Epithelial cell of proximal tubule (primary cell): ENCODE data around the gene ABLIM2. TPM values are rescaled to one million over a fixed set of nuclear protein-coding genes. Genes with fewer than 3 reads are reported as not detected.

ENCODE experiments used
- DNase-seq: peaks from one replicate; pipeline ENCODE4 v3.0.0-alpha.2; 2011; ENCODE audit warnings: low read depth
- H3K4me3 ChIP-seq: 2 replicates; pipeline ENCODE4 v1.5.1; 2011; ENCODE audit warnings: low read depth, mild to moderate bottlenecking, low read length
- total RNA-seq: library from RNA; depleted of rRNA; stranded (reverse); fragments of >200 nt; gene quantifications from 2 replicates; pipeline ENCODE4 v1.2.3, GENCODE V29; 2015
- TF ChIP-seq, protein P1 (sequence below): conservative IDR thresholded peaks from 2 replicates; pipeline ENCODE4 v1.5.1; 2012; ENCODE audit warnings: low read depth, mild to moderate bottlenecking, low read length

Gene ABLIM2
- total RNA-seq, 1 donor from 2014 or later, result 1.0 TPM

GRCh38 chr4:8039853-8040252 lies 118.8 kb downstream of the ABLIM2 start:
- TF ChIP-seq, protein P1, sequence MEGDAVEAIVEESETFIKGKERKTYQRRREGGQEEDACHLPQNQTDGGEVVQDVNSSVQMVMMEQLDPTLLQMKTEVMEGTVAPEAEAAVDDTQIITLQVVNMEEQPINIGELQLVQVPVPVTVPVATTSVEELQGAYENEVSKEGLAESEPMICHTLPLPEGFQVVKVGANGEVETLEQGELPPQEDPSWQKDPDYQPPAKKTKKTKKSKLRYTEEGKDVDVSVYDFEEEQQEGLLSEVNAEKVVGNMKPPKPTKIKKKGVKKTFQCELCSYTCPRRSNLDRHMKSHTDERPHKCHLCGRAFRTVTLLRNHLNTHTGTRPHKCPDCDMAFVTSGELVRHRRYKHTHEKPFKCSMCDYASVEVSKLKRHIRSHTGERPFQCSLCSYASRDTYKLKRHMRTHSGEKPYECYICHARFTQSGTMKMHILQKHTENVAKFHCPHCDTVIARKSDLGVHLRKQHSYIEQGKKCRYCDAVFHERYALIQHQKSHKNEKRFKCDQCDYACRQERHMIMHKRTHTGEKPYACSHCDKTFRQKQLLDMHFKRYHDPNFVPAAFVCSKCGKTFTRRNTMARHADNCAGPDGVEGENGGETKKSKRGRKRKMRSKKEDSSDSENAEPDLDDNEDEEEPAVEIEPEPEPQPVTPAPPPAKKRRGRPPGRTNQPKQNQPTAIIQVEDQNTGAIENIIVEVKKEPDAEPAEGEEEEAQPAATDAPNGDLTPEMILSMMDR, result no peak
- DNase-seq, result no peak
- no peak overlapping the region for H3K4me3 ChIP-seq

DNA sequence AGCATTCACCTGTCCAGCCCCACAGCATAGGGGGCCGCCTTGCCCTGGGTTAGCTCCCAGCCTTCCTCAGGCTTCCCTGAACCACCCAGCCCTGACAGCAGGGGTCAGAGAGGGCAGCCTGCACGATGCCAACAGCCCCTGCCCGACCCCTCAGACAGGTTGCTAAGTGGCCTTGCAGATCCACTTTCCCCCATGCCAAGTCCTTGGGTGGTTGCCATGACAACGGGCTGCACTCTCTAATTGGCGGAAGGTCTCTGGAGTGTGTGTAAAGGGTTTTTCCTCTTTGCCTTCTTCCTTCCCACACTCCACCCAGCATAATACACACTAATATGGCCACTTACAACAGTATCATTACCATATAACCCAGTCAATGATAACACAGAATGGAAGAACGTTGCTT lies 119.3 kb downstream of the ABLIM2 start:
- no peak for DNase-seq
- no peak overlapping the region for H3K4me3 ChIP-seq
- TF ChIP-seq, protein P1, result no peak

DNA sequence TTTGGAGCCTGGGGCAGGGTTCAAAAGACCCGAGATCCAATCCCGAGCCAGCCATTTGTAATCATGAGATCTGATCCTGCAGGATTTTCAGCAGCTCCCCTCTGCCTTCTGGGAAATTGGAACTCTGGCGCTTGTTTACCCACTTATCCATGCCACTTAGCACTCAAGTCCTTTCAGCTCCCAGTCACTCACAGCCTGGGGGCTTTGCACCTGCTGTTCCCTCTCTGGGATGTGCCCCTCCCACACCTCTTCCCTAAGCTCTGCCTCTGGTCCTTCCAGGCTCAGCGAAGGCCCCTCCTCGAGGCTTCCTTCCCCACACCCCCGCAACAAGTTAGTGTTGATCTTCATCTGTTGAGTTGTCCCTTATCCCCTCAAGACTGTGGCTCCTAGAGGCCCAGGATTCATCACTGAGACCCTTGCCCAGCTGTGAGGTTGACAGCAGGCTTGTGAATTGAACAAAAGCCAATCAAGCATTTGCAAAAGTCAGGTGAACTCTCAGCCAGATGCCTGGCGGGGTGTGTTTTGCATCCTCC lies 119.8 kb downstream of the ABLIM2 start:
- H3K4me3 ChIP-seq, result no peak overlapping the region
- TF ChIP-seq, protein P1, result no peak

GRCh38 chr4:8038083-8038482 lies 120.5 kb downstream of the ABLIM2 start:
- no peak overlapping the region for H3K4me3 ChIP-seq
- TF ChIP-seq, protein P1, result no peak
- no peak for DNase-seq

More for the DNA sequence above, 119.8 kb downstream of the ABLIM2 start:
- no peak for DNase-seq

GRCh38 chr4:8037150-8037769 lies 121.4 kb downstream of the ABLIM2 start:
- TF ChIP-seq, protein P1, result no peak
- H3K4me3 ChIP-seq, result no peak overlapping the region
- no peak for DNase-seq

GRCh38 chr4:8035371-8035780 lies 123.2 kb downstream of the ABLIM2 start:
- H3K4me3 ChIP-seq, result no peak overlapping the region
- DNase-seq, result no peak
- TF ChIP-seq, protein P1, result no peak

GRCh38 chr4:8033829-8034528 lies 124.6 kb downstream of the ABLIM2 start:
- TF ChIP-seq, protein P1, result no peak
- no peak overlapping the region for H3K4me3 ChIP-seq
- no peak for DNase-seq
